GM12864 (cell line): Measurements from ENCODE around the gene SLC4A5.
"Not testable (repeated sequence)": the region's sequence is repeated elsewhere in the genome, so short reads cannot be mapped to it uniquely, and the experiment has no call there.

Experiments used
- DNase-seq: peaks from one replicate; pipeline ENCODE4 v3.0.0-alpha.2; 2011; ENCODE audit warnings: low read depth
- H3K4me3 ChIP-seq: 2 replicates; pipeline ENCODE4 v1.5.1; 2011; ENCODE audit warnings: mild to moderate bottlenecking, low read depth, low read length, control low read depth
- CTCF ChIP-seq: IDR thresholded peaks from 2 replicates; pipeline ENCODE4 v1.5.1; 2011; ENCODE audit warnings: low read depth, mild to moderate bottlenecking, moderate library complexity, low read length, control low read depth, inconsistent platforms; ENCODE audit errors: missing control alignments

The SLC4A5 gene

DNA sequence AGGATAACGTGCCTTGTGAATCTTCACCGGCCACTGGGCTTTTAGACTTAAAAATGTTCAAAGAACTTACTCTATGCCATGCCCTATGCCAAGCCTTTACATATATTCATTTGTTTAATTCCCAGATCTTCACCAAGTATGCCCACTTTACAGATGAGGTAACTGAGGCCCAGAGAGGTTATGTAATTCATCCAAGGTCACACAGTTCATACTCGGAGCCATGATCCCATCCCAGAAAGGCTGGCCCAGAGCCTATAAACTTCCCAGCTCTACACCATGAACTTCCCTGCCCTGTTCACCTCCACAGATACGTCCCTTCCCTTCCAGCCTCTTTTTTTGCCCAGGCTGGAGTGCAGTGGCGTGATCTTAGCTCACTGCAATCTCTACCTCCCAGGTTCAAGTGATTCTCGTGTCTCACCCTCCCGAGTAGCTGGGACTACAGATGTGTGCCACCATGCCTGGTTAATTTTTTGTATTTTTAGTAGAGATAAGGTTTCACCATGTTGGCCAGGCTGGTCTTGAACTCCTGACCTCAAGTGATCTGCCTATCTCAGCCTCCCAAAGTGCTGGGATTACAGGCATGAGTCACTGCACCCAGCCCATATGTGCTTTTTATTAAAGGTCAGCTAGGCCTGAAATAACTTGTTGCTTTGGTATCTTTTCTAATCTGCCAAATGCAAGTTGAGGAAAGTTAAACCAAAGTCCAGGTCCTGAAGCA, 100.7 kb downstream of the SLC4A5 start:
- no peak overlapping the region for H3K4me3 ChIP-seq

DNA sequence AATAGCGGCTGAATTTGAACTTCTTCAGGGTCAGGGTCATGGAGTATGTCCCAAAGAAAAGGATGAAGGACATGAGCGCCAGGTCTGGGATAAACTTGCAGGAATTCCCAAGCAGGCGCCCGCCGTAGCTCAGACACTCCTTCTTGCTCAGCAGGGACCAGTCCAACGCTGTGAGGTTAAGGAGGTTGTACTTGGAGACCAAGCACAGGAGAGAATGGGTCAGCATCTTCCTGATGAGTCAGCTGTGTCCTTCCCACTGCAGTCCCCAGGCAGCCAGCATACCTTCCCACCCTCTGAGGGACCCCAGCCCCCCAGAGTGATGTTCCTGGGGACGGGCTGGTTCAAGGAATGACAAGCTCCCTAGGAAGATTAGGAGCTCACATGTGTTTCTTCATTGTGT, 103.9 kb downstream of the SLC4A5 start:
- no peak for TF ChIP-seq CTCF
- no peak overlapping the region for H3K4me3 ChIP-seq
- no peak for DNase-seq

More for the DNA sequence above, 100.7 kb downstream of the SLC4A5 start:
- no peak for DNase-seq
- no peak for TF ChIP-seq CTCF

- no peak for TF ChIP-seq CTCF
- H3K4me3 ChIP-seq = no peak overlapping the region
- no peak for DNase-seq
Observed at GRCh38 chr2:74238879-74239278, 104.3 kb downstream of the SLC4A5 start.

- no peak for DNase-seq
- H3K4me3 ChIP-seq = no peak overlapping the region
- no peak for TF ChIP-seq CTCF
Observed at GRCh38 chr2:74235041-74235440, 108.2 kb downstream of the SLC4A5 start.

- H3K4me3 ChIP-seq = no peak overlapping the region
- no peak for DNase-seq
- TF ChIP-seq CTCF = no peak
Observed at GRCh38 chr2:74233648-74234047, 109.6 kb downstream of the SLC4A5 start.

- TF ChIP-seq CTCF = no peak
- H3K4me3 ChIP-seq = no peak overlapping the region
- DNase-seq = no peak
Observed at GRCh38 chr2:74232426-74232825, 110.8 kb downstream of the SLC4A5 start.

GRCh38 chr2:74229865-74230264, 113.4 kb downstream of the SLC4A5 start:
- H3K4me3 ChIP-seq, DNase-seq: not testable (repeated sequence)
